ENCODE data around the gene PPCS.

The PPCS gene

DNA sequence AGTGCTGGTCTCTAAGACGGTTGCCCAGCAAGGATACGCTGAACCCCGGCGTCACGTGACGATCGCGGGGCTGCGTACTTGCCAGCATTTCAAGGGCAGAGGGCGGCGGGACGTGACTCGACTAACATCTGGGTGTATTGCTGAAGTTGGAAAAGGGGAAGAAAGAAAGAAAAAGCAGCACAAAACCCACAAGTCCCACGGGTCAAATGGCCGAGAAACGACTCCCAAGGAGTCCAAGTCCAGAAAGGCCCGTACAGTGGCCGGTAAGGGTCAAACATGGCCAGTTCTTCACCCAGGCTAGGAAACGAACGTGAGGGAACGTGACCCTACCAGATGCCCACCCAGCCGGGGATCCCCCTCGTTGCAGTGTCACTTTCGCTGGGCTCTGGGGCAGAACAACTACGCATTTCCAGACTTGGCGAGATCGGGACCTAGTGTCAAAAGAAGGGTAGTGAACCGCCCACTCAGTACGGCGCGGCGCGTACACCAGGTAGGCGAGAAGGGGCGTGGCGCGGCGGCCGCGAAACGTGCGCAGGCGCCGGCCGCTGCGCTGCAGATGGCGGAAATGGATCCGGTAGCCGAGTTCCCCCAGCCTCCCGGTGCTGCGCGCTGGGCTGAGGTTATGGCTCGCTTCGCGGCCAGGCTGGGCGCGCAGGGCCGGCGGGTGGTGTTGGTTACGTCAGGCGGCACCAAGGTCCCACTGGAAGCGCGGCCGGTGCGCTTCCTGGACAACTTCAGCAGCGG lies at the start of gene PPCS, which contains the start of gene ZMYND12:
Gene PPCS (plus strand): TSS at position 534 of the 744 bp plus-strand sequence. CDS start 23 bp downstream, at position 557.
Gene ZMYND12 (minus strand): TSS at position 13 of the 744 bp plus-strand sequence. CDS start 25 bp downstream, outside the sequence.
- peak within 1 kb of the TSS; percentile 84 for H3K4me3 Mint-ChIP-seq
- H3K36me3 Mint-ChIP-seq (ENCODE audit: low read depth): peaks cover 56% of the 10 kb centered on the region
- no peaks in the 10 kb centered on the region for H3K27me3 Mint-ChIP-seq
- no peaks in the 10 kb centered on the region for H3K9me3 Mint-ChIP-seq
- peaks cover 40% of the 10 kb centered on the region for H3K4me1 Mint-ChIP-seq (ENCODE audit: low read depth)
- H3K27ac Mint-ChIP-seq: peak within 1 kb of the TSS; percentile 90
- intact Hi-C loops (cut with micrococcal nuclease): loop anchor here (1.0 kb wide), 1 partner anchor 226 kb away; the partner anchor contains the start of gene YBX1

DNA sequence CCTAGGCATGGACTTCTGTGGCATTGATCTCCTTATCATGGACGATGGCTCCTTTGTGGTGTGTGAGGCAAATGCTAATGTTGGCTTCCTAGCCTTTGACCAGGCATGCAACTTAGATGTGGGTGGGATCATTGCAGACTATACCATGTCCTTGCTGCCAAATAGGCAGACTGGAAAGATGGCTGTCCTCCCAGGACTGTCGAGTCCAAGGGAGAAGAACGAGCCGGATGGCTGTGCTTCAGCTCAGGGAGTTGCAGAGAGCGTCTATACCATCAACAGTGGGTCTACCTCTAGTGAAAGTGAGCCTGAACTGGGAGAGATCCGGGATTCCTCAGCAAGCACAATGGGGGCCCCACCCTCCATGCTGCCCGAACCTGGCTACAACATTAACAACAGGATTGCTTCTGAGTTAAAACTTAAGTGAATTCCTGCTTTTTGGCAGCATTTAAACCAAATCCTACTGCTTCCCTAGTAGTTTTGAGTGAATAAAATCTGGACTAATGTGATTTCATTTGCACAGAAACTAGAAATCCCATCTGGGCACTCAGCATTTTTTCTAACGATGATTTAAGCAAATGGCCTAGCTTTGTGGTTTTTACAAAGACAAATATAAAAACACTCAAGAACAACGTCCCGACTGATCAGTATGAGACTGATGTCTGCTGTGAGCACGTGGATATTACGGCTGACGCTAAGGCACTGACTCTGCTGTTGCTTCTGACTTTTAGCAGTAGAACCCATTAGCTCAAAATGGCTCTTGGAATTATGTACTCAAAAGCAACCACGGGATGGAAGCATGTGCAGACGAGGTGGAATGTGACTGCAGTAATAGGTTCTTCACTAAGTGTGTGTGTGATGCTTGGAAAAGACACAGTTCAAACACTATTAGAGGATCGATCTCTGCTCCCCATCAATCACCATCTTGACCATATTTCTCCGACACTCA lies 41.5 kb upstream of the PPCS start:
- Mint-ChIP-seq H3K4me3 (no peak overlapping the region), H3K27ac (no peak overlapping the region), H3K36me3 (ENCODE audit: low read depth) (no peaks in the 10 kb centered on the region), H3K4me1 (ENCODE audit: low read depth) (no peaks in the 10 kb centered on the region), H3K9me3 (no peaks in the 10 kb centered on the region), H3K27me3 (peaks cover 2% of the 10 kb centered on the region)
- intact Hi-C loops (cut with micrococcal nuclease): no loop called here

DNA sequence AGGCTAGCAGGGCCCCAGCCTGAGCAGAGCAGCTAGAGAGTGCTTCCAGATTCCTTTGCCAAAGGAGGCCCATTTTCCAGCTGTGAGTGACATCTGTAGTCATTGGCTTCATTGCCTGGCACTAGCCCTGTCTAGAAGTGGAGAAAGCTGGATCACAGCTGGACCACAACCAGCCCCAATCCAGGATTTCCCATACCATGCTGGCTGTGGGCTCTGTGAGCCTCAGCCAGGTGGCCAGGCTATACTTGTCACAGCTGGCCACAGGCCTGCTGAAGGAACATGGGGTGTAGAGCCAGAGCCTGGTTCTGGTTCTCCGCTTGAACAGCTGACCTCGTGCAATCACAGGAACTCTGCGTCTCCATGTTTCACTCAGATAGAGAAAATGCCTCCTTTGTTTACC lies 39.2 kb upstream of the PPCS start:
- H3K9me3 Mint-ChIP-seq: no peaks in the 10 kb centered on the region
- intact Hi-C loops (cut with micrococcal nuclease): no loop called here
- H3K4me1 Mint-ChIP-seq (ENCODE audit: low read depth): no peaks in the 10 kb centered on the region
- no peak overlapping the region for H3K4me3 Mint-ChIP-seq
- H3K27me3 Mint-ChIP-seq: peaks cover 2% of the 10 kb centered on the region
- H3K36me3 Mint-ChIP-seq (ENCODE audit: low read depth): no peaks in the 10 kb centered on the region
- H3K27ac Mint-ChIP-seq: no peak overlapping the region

DNA sequence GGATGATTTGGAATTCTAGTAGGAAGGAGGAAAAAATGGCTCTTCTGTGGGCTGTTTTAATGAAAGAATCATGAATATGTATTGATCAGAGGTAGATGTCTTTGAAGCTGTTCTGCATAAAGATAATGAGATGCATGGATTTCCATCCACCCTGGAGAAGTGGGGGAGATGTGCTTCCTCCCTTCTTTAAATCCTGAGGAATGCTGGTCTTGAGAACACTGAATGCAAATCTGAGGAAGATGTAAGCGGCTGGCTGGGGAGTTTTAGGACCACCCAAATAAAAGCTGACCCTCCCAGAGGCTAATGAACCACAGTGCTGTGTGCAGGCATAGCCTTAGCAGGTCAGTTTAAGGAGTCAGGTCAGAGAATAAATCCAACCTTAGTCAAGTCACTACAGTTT lies 37.8 kb upstream of the PPCS start:
- Mint-ChIP-seq H3K9me3 (no peaks in the 10 kb centered on the region), H3K4me3 (no peak overlapping the region), H3K27me3 (peaks cover 2% of the 10 kb centered on the region), H3K4me1 (ENCODE audit: low read depth) (no peaks in the 10 kb centered on the region), H3K36me3 (ENCODE audit: low read depth) (no peaks in the 10 kb centered on the region), H3K27ac (no peak overlapping the region)
- intact Hi-C loops (cut with micrococcal nuclease): no loop called here

DNA sequence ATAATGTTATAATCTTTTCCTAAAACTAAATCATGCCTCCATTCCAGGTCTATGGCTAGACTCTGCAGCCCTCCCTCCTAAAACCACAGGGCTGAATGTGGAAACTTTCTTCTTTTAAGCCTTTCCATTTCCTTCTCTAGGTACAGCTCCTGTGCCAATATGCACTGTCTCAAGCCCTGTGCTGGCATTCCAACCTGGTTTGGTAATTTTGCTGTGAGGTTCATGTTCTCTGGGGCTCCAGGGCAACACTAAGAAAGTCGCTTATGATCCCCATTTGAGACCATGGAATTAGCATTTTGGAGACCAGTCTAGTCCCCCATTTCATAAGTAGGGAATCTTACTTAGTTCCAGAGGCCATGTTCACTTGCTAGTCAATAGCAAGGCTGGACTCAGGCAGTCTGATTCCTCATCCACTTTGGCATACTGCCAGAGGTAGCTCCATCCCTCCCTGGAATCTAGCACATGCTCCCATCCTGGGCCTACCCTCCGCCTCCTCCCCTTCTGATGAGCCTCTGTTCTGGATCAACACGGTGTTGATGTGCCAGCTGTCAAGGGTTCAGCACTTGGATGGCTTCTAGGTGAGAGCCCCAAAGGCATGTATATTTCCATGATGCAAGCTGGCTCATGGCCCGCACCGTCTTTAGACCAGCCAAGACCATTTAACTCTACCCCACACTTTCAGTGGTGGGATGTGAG lies 37.1 kb upstream of the PPCS start:
- Mint-ChIP-seq H3K36me3 (ENCODE audit: low read depth) (no peaks in the 10 kb centered on the region), H3K4me1 (ENCODE audit: low read depth) (no peaks in the 10 kb centered on the region)
- intact Hi-C loops (cut with micrococcal nuclease): no loop called here

DNA sequence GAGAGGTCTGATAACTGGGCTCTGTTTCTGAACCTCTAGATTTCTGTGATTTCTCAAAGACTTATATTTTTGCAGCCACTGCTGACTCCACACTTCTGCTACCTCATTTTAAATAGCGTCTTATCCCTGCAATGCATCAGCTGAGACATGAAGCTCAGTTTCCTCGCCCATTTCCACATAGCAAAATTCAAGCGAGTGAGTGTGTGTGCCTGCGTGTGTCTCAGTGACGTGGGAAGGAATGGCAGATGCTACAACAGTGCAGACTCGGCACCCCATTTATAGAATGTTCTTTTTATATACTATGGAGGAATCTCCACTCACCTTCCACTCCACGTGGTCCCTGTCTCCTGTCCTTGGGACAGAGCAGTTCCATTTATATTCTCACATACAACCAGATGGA lies 36.2 kb upstream of the PPCS start:
- no peaks in the 10 kb centered on the region for H3K9me3 Mint-ChIP-seq
- no peaks in the 10 kb centered on the region for H3K36me3 Mint-ChIP-seq (ENCODE audit: low read depth)
- intact Hi-C loops (cut with micrococcal nuclease): no loop called here
- no peak overlapping the region for H3K27ac Mint-ChIP-seq
- H3K4me3 Mint-ChIP-seq: no peak overlapping the region
- H3K4me1 Mint-ChIP-seq (ENCODE audit: low read depth): no peaks in the 10 kb centered on the region
- peaks cover 2% of the 10 kb centered on the region for H3K27me3 Mint-ChIP-seq

More for the DNA sequence above, 37.1 kb upstream of the PPCS start:
- Mint-ChIP-seq H3K27ac (no peak overlapping the region), H3K9me3 (no peaks in the 10 kb centered on the region), H3K4me3 (no peak overlapping the region), H3K27me3 (peaks cover 2% of the 10 kb centered on the region)

DNA sequence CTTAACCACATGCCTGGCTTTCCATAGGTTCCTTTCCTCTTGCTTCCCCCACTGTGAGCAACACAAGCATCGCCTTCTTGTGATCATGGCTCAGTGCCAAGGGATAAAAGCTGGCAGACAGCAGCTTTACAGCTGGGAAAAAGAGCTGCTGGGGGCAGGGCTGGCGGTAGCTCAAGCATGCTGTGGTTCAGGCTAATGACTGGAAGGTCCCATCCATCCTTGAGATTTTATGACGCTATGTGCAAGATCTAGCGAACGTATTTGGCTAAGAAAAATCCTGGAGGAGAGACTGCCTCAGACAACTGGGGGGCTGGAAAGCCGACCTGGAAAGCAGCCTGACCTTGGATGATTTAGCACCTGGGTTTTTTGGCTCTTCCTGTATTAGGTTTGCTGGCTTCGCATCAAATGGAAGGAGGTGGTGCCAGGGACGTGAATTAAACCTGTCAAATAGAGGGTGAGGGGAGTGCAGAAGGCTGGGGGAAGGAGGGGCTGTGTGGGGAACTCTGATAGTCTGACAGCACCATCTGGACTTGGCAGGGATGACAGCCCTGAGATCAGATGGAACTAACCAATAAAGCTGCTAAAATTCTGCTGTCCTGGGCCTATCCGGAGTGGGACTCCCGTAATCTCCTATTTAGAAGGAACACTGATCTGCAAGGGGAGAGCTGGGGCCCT lies 35.3 kb upstream of the PPCS start:
- Mint-ChIP-seq H3K4me1 (ENCODE audit: low read depth) (no peaks in the 10 kb centered on the region), H3K4me3 (no peak overlapping the region), H3K27ac (no peak overlapping the region), H3K9me3 (no peaks in the 10 kb centered on the region), H3K27me3 (peaks cover 2% of the 10 kb centered on the region), H3K36me3 (ENCODE audit: low read depth) (no peaks in the 10 kb centered on the region)
- intact Hi-C loops (cut with micrococcal nuclease): no loop called here

DNA sequence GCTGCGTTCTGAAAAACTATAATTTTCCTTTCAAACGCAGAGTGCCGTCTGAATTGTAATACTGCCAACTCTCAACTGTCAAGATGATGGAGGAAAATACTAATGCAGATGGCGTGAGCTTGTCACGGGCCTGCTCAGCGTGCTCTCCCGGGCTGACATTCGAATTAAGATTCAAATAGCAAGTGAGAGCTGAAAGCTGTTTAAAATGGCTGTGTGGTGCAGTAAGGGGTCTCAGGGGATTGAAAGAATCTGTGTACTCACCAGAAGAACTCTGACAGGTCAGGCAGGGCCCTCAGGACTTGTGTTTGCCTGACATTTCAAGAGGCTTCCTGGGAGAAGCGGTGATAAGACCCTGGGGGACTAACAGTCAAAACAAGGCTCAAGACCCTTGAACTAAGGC lies 33.6 kb upstream of the PPCS start:
- Mint-ChIP-seq H3K9me3 (no peaks in the 10 kb centered on the region), H3K4me1 (ENCODE audit: low read depth) (no peaks in the 10 kb centered on the region), H3K4me3 (no peak overlapping the region), H3K36me3 (ENCODE audit: low read depth) (no peaks in the 10 kb centered on the region), H3K27ac (no peak overlapping the region), H3K27me3 (peaks cover 2% of the 10 kb centered on the region)
- intact Hi-C loops (cut with micrococcal nuclease): no loop called here

DNA sequence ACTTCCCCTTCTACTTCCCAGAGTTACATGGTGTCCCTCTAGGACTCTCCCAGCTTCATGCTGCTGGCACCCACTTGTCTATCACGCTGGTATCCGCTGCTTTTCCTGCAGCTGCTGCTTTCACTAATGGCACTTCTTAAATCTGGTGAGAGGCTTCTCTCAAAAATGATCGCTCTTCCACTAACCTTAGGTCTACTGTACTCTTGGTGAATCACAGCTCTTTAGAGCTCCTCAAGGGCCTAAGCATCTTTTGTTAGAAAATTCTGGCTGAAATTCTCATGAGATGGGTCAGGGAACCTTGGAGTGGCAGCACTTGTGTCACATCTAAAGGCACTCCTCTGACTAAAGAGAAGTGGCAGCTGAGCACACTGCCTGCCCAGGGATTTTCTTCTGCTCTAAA lies 32.7 kb upstream of the PPCS start:
- Mint-ChIP-seq H3K4me1 (ENCODE audit: low read depth) (no peaks in the 10 kb centered on the region), H3K27ac (no peak overlapping the region), H3K9me3 (no peaks in the 10 kb centered on the region), H3K36me3 (ENCODE audit: low read depth) (no peaks in the 10 kb centered on the region), H3K4me3 (no peak overlapping the region), H3K27me3 (peaks cover 2% of the 10 kb centered on the region)
- intact Hi-C loops (cut with micrococcal nuclease): no loop called here

DNA sequence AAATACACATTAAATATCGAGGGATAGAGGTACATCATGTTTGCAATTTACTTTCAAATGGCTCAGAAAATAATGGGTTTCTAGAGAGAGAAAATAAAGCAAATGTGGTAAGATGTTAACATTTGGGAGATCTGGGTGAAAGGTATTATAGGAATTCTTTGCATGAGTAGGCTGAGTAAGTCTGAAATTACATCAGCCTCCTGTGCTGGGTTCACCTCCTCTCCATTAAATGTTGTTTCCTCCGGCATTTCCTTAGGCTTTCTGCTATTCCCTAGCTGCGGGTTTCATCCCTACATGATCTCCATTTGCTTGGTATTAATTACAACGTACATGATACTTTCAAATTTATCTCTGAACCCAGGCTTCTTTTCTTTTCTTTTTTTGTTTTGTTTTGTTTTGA lies 32.1 kb upstream of the PPCS start:
- intact Hi-C loops (cut with micrococcal nuclease): no loop called here
- no peak overlapping the region for H3K27ac Mint-ChIP-seq
- H3K27me3 Mint-ChIP-seq: peaks cover 2% of the 10 kb centered on the region
- H3K9me3 Mint-ChIP-seq: no peaks in the 10 kb centered on the region
- H3K4me3 Mint-ChIP-seq: no peak overlapping the region
- no peaks in the 10 kb centered on the region for H3K4me1 Mint-ChIP-seq (ENCODE audit: low read depth)
- H3K36me3 Mint-ChIP-seq (ENCODE audit: low read depth): no peaks in the 10 kb centered on the region

DNA sequence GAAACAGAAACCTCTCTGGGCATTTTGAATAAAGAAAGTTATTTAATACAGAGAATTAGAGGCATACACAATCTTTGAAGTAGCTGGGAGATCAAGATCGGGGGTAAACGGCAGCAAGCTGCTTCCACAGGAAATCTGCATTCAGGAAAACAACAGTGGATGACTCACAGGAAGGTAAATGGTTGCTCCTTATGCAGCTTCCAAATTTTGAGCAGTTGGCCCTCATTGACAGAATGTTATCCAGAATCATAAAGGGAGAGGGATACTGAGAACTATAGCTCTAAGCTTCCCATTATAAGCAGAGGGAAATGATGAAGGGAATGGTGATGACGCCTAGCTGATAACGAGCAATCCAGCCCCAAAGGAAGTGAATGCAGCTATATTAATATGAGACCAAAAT lies 29.1 kb upstream of the PPCS start:
- Mint-ChIP-seq H3K4me3 (no peak overlapping the region), H3K27ac (no peak overlapping the region), H3K36me3 (ENCODE audit: low read depth) (no peaks in the 10 kb centered on the region), H3K27me3 (no peaks in the 10 kb centered on the region), H3K9me3 (no peaks in the 10 kb centered on the region), H3K4me1 (ENCODE audit: low read depth) (peaks cover 5% of the 10 kb centered on the region)
- intact Hi-C loops (cut with micrococcal nuclease): no loop called here

DNA sequence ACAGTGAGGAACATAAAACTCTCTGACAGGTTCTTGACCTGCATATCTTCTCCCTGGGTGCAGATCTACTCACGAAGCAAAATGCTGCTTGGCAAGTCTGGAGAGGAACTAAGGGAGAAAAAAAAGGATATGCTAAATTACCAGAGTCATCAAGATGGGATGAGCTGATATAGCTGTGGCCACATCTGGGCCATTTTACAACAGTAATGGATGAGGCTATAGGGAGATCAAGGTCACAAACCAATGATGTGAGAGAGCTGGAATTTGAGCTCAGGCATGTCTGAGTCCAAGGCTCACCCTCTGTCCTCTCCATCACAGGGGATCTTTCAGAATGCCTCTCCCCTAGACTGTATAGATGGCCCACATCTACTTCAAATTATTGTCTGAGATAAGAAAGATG lies 26.7 kb upstream of the PPCS start:
- Mint-ChIP-seq H3K9me3 (no peaks in the 10 kb centered on the region), H3K27me3 (no peaks in the 10 kb centered on the region), H3K36me3 (ENCODE audit: low read depth) (no peaks in the 10 kb centered on the region), H3K27ac (no peak overlapping the region), H3K4me3 (no peak overlapping the region), H3K4me1 (ENCODE audit: low read depth) (peaks cover 5% of the 10 kb centered on the region)
- intact Hi-C loops (cut with micrococcal nuclease): no loop called here

DNA sequence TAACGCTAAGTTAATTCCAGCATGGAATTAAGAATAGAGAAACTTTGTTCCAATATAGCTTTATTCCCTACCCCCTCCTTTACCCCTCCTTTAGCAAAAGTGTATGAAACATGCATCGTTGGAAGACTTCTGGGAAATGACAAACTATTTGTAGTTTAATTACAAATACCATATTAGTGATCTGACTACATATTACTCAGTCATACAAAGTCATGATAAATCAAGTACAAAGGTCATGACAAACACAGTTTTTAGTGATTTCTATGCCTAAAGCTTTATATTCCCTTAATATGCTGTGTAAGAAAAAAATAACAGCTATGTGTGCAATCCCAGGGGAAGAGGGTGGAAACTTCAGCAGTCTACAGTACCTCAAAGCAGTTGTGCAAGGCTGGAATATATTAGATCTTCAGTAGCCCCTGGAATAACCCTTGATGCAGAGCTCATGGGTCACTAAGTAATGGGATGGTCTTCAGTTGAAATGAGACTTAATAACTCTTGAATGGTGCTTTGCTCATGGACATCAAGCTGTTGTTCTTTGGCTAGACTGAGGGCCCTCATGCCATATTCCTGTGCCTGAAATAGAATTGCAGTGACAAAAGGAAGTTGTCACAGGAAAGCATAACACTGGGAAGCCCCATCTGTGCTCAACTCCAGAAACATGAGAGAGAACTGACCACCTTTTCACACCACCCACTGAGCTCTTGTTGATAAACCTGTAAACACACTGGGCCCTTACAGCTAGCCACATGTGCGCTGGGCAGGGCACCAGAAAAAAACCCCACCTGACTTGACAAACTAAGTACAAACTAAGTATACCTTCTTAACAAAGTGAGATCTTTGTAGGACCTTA lies 25.8 kb upstream of the PPCS start:
- Mint-ChIP-seq H3K36me3 (ENCODE audit: low read depth) (no peaks in the 10 kb centered on the region), H3K4me3 (no peak overlapping the region)

More for the DNA sequence above, 25.8 kb upstream of the PPCS start:
- intact Hi-C loops (cut with micrococcal nuclease): no loop called here
- Mint-ChIP-seq H3K9me3 (no peaks in the 10 kb centered on the region), H3K27me3 (no peaks in the 10 kb centered on the region), H3K27ac (no peak overlapping the region), H3K4me1 (ENCODE audit: low read depth) (peaks cover 5% of the 10 kb centered on the region)

Data from dendritic cell treated with granulocyte-macrophage colony-stimulating factor and Interleukin-4, amounts not matched to agents 40 ng/mL and 50 ng/mL, for 4 days (primary cell).